CD4-positive, alpha-beta T cell treated with Interleukin-12 subunit alpha and Interleukin-12 subunit beta, for 1 hour (primary cell): ENCODE results near the gene KRTAP4-16.
"Not testable (repeated sequence)": the region's sequence is repeated elsewhere in the genome, so short reads cannot be mapped to it uniquely, and the experiment has no call there.

Experiments used
- DNase-seq: peaks from one replicate; pipeline ENCODE4 v3.0.0-alpha.2; 2020

KRTAP4-16 gene

DNA sequence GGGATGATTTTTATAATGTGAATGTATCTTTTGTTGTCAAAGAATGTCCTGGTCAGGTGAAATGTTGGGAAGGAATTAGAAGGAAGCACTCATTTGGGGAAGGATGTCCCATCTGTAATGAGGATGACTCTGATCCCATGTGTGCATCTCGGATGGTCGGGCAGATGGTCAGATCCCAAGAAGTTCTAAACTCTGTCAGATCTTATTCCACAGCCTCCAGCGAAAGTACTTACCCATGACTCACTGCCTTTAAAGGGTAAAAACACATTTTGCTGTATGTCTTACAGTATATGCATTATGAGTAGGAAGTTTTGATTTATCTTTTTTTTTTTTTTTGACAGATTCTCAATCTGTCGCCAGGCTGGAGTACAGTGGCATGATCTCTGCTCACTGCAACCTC lies 16.7 kb upstream of the KRTAP4-16 start:
- no peak for DNase-seq

DNA sequence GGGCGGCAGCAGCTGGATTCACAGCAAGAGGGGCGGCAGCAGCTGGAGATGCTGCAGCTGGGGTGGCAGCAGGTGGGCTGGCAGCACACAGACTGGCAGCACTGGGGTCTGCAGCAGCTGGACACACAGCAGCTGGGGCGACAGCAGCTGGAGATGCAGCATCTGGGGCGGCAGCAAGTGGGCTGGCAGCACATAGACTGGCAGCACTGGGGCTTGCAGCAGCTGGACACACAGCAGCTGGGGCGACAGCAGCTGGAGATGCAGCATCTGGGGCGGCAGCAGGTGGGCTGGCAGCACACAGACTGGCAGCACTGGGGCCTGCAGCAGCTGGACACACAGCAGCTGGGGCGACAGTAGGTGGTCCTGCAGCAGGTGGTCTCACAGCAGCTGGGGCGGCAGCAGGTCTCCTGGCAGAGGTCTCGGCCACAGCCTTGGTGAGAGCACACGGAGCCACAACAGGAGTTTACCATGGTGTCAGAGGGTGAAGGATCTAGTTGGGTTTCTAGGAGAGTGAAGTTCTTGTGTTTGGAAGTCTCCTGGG lies 15.9 kb upstream of the KRTAP4-16 start, which contains the start of gene KRTAP4-11:
TSS of gene KRTAP4-11 (minus strand) at position 528 of the 541 bp plus-strand sequence. CDS start at position 470, 58 bp downstream.
- not testable (repeated sequence) for DNase-seq

DNA sequence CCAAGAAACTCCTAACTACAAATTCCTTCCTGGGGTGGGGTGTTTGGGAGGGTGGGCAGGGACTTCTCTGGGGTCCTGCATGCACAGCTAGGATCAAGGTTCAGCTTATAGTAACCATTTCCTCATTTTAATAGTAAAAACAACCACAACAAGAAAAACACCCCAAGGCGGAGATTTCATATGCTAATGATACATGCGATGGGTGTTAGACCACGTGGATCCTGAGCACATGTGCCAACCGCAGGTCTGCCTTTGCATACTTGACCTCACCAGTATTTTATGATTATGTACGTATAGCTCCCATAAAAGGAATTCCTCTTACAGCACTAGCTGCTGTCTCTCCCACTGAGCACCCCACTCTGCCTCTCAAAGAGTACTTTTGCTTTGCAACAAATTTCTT lies 14.3 kb upstream of the KRTAP4-16 start:
- DNase-seq = no peak

DNA sequence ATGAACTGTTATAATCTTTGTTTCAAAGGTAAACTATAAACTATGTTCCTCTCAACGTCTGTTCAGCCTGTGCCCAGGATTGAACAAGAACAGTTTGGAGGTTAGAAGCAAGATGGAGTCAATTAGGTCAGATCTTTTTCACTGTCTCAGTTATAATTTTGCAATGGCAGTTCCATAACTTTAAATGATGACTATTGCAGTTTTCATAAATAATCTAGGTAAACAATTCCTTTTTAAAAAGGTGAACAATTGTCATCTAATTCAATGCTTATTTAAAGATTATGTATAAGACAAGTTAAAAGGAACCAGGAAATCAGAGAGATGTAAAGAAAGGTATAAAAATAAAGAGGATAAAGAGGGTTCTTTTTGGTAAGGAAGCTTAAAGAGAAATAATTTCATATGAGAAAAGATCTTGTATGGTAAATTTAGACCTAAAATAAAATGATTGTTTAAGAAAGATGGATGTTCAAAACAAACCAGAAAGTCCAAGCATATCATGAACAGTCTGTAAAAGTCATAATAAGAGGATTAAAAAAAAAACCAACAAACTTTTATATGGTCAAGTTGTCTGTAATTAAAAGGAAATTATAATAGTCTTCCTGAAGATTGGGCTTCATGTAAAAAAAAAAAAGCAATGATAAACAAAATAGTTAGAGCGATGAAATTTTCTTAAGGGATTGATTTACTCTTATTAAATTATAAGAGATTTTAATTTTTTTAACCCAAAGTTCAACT lies 9.3 kb upstream of the KRTAP4-16 start:
- no peak for DNase-seq

DNA sequence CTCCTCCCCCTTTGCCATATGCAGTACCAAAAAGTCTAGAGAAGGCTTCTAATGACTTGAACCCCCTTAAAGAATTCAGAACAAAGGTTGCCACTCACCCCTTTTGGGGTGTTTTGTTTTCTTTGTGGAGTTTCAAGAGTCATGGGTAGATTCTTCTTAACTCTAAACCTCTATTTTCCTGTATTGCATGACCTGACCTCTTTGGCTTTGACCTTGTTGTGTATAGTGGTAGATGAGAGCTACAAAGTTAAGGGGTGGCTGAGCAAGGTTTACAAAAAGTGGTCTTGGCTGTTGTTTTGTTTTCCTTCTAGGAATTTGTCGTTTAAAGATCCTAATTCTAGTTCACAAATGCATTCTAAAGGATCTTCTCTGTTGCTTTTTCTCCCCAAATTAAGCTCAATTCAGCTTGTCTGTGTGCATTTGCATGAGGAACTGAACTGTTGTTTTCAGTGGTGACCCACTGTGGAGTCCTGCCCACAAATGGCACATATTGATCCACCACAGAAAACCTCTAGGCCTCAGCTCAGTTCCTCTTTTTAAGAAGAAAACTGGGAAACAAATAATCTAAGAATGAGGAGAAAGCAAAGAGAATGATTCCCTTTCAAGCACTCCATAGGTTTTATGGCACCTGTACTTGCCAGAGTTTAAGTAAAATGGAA lies 6.8 kb upstream of the KRTAP4-16 start:
- DNase-seq = not testable (repeated sequence)

DNA sequence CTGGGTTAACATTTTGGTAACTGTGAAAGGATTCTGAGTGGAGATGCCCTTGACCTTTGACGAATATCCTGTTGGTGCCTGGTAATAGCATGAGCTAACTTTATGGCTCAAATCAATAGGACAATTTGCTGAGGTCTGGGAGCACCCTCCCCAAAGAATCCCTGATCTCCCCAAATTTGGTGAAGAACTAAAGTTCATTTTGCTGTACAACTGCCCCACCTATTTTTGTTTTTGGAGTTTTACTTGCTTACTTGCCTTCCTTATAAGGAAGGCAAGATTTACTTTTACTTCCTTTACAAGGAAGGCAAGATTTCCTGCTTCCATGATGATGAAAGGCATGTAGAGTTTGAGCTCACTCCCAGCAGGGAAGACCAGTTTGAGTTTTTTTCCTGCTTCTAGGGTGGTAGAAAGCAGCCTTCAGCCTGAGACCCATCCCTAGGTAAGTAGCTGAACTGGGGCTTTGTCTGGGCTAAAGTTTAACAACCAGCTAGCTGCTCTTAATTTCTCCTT lies 6.0 kb upstream of the KRTAP4-16 start:
- DNase-seq = no peak

DNA sequence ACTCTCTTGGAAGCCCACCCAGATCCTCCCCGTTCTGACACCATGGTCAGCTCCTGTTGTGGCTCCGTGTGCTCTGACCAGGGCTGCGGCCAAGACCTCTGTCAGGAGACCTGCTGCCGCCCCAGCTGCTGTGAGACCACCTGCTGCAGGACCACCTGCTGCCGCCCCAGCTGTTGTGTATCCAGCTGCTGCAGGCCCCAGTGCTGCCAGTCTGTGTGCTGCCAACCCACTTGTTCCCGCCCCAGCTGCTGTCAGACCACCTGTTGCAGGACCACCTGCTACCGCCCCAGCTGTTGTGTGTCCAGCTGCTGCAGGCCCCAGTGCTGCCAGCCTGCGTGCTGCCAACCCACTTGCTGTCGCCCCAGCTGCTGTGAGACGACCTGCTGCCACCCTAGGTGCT lies 3.3 kb upstream of the KRTAP4-16 start, which contains the start of gene KRTAP4-9:
TSS of gene KRTAP4-9 (plus strand) at position 43 of the 400 bp plus-strand sequence. CDS start at position 43, 0 bp downstream.
- DNase-seq = not testable (repeated sequence)

DNA sequence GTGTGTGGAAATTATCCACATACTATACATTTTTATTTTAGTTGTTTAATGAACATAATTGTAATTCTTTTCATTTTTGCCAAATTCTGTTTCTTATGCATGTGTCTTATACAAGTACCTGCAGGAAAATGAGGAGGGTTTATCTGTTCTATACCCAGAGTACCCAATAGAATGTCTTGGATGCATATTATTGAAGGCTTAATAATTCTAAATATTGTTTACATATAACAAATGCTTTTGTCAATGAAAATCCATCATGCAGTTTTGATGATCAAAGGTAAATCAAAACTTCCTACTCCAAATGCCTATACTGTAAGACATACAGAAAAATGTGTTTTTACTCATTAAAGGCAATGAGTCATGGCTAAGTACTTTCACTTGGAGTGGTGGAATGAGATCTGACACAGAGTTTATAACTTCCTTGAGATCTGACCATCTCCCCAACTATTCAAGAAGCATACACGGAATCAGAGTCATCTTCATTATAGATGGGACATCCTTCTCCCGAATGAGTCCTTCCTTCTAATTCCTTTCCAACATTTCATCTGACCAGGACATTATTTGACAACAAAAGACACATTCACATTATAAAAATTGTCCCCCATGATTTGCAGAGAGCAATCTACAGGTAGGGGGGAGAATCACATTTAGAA lies 2.5 kb upstream of the KRTAP4-16 start:
- not testable (repeated sequence) for DNase-seq

DNA sequence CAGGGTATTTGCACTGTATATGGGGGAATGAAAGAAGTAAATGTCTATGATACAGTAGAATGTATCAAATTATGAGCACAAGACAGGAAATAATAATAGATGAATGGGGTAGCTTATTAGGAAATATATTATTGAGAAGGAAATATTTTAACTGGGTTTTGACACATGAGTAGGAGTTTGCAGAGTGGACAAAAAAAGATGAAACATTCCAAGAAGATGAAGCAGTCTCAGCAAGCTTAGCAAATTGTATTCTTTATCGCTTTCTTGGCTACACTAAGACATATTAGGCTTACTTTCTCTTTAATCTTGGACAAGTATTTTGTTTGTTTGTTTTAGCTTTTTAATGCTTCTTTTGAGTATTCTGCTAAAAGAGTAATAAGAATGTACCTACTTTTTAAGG lies 1.9 kb upstream of the KRTAP4-16 start:
- no peak for DNase-seq

DNA sequence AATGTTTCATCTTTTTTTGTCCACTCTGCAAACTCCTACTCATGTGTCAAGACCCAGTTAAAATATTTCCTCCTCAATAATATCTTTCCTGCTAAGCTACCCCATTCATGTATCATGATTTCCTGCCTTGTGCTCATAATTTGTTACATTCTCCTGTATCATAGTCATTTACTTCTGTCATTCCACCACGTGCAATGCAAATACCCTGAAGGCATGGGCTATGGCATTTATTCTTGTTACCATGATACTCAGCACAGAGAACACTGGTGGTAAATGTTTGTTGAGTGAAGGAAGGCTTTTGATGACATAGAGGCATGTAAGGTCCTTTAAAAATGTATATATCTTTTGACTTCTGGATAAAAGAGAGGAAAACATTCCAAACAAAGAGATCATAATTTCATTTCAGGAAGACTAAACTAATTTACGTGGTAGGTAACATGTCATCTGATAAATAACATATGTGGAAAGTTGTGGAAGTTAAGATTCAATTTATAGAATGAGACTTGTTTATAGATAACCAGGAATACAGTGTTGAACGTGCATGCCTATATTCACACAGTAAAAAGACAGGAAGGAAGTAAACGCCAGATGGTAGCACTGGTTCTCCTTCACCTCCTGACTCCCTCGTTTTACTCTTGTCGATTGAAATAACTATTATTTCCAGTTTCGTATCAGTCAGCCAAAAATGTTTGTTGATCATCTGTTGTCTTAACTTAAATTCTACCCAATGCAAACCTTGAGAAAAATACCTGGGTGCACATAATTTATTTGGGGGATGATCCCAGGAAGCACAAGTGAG lies 2.1 kb downstream of the KRTAP4-16 start:
- DNase-seq = not testable (repeated sequence)

DNA sequence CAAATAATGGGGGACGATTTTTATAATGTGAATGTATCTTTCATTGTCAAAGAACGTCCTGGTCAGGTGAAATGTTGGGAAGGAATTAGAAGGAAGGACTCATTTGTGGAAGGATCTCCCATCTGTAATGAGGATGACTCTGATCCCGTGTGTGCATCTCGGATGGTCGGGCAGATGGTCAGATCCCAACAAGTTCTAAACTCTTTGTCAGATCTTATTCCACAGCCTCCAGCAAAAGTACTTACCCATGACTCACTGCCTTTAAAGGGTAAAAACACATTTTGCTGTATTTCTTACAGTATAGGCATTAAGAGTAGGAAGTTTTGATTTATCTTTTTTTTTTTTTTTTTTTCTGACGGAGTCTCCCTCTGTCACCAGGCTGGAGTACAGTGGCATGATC lies 3.5 kb downstream of the KRTAP4-16 start:
- no peak for DNase-seq

DNA sequence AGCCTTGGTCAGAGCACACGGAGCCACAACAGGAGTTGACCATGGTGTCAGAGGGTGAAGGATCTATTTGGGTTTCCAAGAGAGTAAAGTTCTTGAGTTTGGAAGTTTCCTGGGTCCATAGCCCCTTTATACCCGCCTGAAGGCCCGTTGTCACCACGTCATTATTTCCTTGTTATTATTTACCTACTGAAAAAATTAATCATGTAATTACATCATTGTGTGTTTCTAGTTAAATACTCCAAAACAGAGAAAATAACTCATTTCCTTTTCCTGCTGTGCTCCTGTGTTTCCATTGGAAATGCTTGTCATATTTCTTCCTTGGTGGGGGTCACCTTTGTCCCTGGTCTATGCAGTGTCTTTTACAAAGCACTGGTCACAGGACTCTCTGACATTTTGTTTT lies 4.0 kb downstream of the KRTAP4-16 start, which contains the start of gene KRTAP4-8:
TSS of gene KRTAP4-8 (minus strand) at position 101 of the 400 bp plus-strand sequence. CDS start at position 43, 58 bp downstream.
- no peak for DNase-seq

DNA sequence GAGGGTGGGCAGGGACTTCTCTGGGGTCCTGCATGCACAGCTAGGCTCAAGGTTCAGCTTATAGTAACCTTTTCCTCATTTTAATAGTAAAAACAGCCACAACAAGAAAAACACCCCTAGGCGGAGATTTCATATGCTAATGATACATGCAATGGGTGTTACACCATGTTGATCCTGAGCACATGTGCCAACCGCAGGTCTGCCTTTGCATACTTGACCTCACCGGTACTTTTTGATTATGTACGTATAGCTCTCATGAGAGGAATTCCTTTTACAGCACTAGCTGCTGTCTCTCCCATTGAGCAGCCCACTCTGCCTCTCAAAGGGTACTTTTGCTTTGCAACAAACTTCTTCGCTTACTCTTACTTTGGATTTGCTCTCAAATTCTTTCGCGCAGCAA lies 6.0 kb downstream of the KRTAP4-16 start:
- no peak for DNase-seq

DNA sequence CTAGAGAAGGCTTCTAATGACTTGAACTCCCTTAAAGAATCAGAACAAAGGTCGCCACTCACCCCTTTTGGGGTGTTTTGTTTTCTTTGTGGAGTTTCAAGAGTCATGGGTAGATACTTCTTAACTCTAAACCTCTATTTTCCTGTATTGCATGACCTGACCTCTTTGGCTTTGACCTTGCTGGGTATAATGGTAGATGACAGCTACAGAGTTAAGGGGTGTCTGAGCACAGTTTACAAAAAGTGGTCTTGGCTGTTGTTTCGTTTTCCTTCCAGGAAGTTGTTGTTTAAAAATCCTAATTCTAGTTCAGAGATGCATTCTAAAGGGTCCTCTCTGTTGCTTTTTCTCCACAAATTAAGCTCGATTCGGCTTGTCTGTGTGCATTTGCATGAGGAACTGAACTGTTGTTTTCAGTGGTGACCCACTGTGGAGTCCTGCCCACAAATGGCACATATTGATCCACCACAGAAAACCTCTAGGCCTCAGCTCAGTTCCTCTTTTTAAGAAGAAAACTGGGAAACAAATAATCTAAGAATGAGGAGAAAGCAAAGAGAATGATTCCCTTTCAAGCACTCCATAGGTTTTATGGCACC lies 13.2 kb downstream of the KRTAP4-16 start:
- not testable (repeated sequence) for DNase-seq

DNA sequence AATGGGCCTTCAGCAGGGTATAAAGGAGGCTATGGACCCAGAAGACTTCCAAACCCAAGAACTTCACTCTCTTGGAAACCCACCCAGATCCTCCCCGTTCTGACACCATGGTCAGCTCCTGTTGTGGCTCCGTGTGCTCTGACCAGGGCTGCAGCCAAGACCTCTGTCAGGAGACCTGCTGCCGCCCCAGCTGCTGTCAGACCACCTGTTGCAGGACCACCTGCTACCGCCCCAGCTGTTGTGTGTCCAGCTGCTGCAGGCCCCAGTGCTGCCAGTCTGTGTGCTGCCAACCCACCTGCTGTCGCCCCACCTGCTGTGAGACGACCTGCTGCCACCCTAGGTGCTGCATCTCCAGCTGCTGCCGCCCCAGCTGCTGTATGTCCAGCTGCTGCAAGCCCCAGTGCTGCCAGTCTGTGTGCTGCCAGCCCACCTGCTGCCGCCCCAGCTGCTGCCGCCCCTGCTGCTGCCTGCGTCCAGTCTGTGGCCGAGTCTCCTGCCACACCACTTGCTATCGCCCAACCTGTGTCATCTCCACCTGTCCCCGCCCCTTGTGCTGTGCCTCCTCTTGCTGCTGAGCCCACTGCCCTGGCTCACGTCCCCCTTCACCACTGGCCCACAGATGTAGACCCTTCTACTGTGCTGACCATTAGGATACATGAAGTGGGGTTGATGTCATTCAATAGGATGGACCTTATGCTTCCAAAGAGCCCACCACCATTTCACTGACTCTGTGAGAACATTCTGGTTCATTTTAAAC lies 17.7 kb downstream of the KRTAP4-16 start, which contains the start of gene KRTAP4-7:
TSS of gene KRTAP4-7 (plus strand) at position 51 of the 757 bp plus-strand sequence. CDS start at position 108, 57 bp downstream.
- not testable (repeated sequence) for DNase-seq

DNA sequence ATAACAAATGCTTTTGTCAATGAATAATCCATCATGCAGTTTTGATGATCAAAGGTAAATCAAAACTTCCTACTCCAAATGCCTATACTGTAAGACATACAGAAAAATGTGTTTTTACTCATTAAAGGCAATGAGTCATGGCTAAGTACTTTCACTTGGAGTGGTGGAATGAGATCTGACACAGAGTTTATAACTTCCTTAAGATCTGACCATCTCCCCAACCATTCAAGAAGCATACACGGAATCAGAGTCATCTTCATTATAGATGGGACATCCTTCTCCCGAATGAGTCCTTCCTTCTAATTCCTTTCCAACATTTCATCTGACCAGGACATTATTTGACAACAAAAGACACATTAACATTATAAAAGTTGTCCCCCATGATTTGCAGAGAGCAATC lies 18.6 kb downstream of the KRTAP4-16 start:
- not testable (repeated sequence) for DNase-seq

DNA sequence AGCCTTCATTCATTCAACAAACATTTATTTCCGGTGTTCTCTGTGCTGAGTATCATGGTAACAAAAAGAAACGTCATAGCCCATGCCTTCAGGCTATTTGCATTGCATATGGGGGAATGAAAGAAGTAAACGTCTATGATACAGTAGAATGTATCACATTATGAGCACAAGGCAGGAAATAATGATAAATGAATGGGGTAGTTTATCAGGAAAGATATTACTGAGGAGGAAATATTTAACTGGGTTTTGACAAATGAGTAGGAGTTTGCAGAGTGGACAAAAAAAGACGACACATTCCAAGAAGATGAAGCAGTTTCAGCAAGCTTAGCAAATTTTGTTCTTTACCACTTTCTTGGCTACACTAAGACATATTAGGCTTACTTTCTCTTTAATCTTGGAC lies 19.4 kb downstream of the KRTAP4-16 start:
- DNase-seq = no peak

DNA sequence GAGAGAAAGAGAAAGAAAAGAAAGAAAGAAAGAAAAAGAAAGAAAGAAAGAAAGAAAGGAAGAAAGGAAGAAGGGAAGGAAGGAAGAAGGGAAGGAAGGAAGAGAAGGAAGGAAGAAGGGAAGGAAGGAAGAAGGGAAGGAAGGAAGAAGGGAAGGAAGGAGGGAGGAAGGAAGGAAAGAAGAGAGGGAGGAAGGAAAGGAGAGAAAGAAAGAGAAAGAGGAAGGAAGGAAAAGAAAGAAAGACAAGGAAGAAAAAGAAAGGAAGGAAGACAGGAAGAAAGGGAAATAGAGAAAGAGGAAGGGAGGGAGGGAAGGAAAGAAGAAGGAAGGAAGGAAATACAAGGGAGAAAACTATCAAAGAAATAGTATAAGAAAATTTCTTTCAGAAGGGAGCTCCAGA lies 25.2 kb downstream of the KRTAP4-16 start:
- DNase-seq = no peak

DNA sequence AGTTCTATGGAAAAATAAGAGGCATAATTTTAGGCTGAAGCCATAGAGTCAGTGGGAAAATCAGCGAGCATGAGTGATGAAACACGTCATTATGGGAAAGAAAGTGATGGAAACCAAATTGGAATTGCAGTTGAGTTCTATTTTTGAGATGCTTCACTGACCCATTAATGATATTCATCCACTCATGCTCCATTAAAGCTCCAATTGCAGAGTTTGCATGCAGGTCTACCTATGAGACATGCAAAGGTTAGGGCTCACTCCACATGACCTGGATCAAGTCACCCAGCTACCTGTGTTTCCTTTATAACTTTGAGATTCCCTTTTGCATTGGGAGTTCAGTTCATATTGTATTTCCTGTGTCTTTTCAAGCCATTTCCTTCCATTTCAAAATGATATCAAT lies 28.3 kb downstream of the KRTAP4-16 start:
- DNase-seq = no peak

DNA sequence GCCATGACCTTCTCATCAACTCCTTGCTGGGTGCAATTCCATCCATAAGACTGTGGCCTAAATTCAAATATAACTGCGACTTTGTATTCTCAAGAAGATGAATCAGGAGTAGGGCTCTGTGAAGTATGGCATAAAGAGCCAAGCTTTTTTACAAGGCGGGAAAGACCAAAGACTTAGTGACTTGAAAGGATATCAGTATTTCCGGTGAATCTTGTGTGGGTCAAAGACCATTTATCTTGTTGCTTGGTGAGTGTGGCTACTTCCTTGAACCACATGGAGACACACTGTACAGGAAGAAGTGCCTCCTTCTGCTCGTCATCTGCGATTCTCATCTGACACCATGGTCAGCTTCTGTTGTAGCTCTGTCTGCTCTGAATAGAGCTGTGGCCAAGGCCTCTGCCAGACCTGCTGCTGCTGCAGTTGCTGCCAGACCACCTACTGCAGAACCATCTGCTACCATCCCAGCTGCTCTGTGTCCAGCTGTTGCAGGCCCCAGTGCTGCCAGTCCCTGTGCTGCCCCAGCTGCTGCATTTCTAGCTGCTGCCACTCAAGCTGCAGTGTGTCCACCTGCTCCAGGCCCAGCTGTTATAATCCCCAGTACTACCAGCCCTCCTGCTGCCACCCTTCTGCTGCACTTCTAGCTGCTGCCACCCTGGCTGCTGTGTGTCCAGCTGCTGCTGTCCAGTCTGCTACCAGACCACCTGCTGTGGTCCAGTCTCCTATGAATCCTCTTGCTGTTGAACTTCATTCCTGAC lies 30.2 kb downstream of the KRTAP4-16 start:
- no peak for DNase-seq
